ENCODE data around the gene CSNK1A1L. TPM values are rescaled to one million over a fixed set of nuclear protein-coding genes. Genes with fewer than 3 reads are reported as not detected.

The CSNK1A1L gene
- total and polyA plus RNA-seq, 2 donors (not counting 3 experiments of a cell fraction or from before 2014, with no cell fraction given): not detected

- Histone ChIP-seq H2AFZ (ENCODE audit: low read depth, low read length) (no peak overlapping the region), H3K4me3 (replicated peaks in 1 of 3; ENCODE audit: insufficient read depth in 1 of 3, low read depth in 1 of 3, low read length in 3 of 3) (no peak overlapping the region), H3K27me3 (ENCODE audit: control insufficient read depth in 2 of 2, insufficient read depth in 2 of 2, low read length in 2 of 2) (no peaks in the 10 kb centered on the region), H3K9me1 (replicated peaks; ENCODE audit: control insufficient read depth, extremely low read depth, insufficient read depth, low read length) (no peaks in the 10 kb centered on the region), H3K27ac (ENCODE audit: insufficient read depth, low read depth, low read length) (no peak overlapping the region), H3K4me2 (ENCODE audit: insufficient read depth, low read length) (no peak overlapping the region), H3K9me3 (replicated peaks; ENCODE audit: control insufficient read depth, insufficient read depth, low read length) (no peaks in the 10 kb centered on the region), H3K4me1 (ENCODE audit: control insufficient read depth, extremely low read depth, insufficient read depth, low read length) (peaks cover 32% of the 10 kb centered on the region), H3K36me3 (ENCODE audit: control insufficient read depth in 2 of 2, extremely low read depth in 1 of 2, insufficient read depth in 2 of 2, low read length in 2 of 2) (no peaks in the 10 kb centered on the region), H3K9ac (replicated peaks; ENCODE audit: extremely low read depth, insufficient read depth, low read length) (no peak overlapping the region), H4K20me1 (replicated peaks; ENCODE audit: control insufficient read depth, extremely low read depth, insufficient read depth, low read length) (no peaks in the 10 kb centered on the region), H3K79me2 (ENCODE audit: control insufficient read depth, insufficient read depth, low read length) (no peaks in the 10 kb centered on the region)
- FAIRE-seq: no peak
- dilution Hi-C loops (cut with MboI; ENCODE audit: extremely low pct_ligation_motif_present, low sequenced_read_pairs): no loop called here
- BruUV-seq (replicated peaks): no TSS peak
- ChIA-PET CTCF (no interaction called here), POLR2A (no interaction called here)
- no peak for TF ChIP-seq MAX (IDR thresholded peaks at IDR 0.05; ENCODE audit: insufficient read depth, insufficient read length)
- TF ChIP-seq JUN (IDR thresholded peaks at IDR 0.05; ENCODE audit: borderline replicate concordance, insufficient read depth, insufficient read length, low read depth): no peak
- TF ChIP-seq CTCF (IDR thresholded peaks at IDR 0.05; ENCODE audit: extremely low read depth in 1 of 2, insufficient read depth in 1 of 2, low read depth in 1 of 2, low read length in 2 of 2): peak; percentile 10 to 26
- no peak for TF ChIP-seq FOS (IDR thresholded peaks at IDR 0.05; ENCODE audit: borderline replicate concordance, insufficient read depth, low read length)
- no peak for DNase-seq (ENCODE audit: low read depth, low spot score)
- intact Hi-C loops (cut with micrococcal nuclease): no loop called here
Observed at GRCh38 chr13:37138169-37138568, 32.7 kb upstream of the CSNK1A1L start.

- no TSS peak for BruUV-seq (replicated peaks)
- Histone ChIP-seq H3K9me1 (replicated peaks; ENCODE audit: control insufficient read depth, extremely low read depth, insufficient read depth, low read length) (no peaks in the 10 kb centered on the region), H3K27ac (ENCODE audit: insufficient read depth, low read depth, low read length) (peak overlapping the region; percentile 17), H3K36me3 (ENCODE audit: control insufficient read depth in 2 of 2, extremely low read depth in 1 of 2, insufficient read depth in 2 of 2, low read length in 2 of 2) (no peaks in the 10 kb centered on the region), H3K4me1 (ENCODE audit: control insufficient read depth, extremely low read depth, insufficient read depth, low read length) (peaks cover 35% of the 10 kb centered on the region), H3K4me2 (ENCODE audit: insufficient read depth, low read length) (no peak overlapping the region), H4K20me1 (replicated peaks; ENCODE audit: control insufficient read depth, extremely low read depth, insufficient read depth, low read length) (no peaks in the 10 kb centered on the region), H3K9ac (replicated peaks; ENCODE audit: extremely low read depth, insufficient read depth, low read length) (no peak overlapping the region), H3K79me2 (ENCODE audit: control insufficient read depth, insufficient read depth, low read length) (no peaks in the 10 kb centered on the region), H3K4me3 (replicated peaks in 1 of 3; ENCODE audit: insufficient read depth in 1 of 3, low read depth in 1 of 3, low read length in 3 of 3) (no peak overlapping the region), H3K9me3 (replicated peaks; ENCODE audit: control insufficient read depth, insufficient read depth, low read length) (no peaks in the 10 kb centered on the region), H2AFZ (ENCODE audit: low read depth, low read length) (no peak overlapping the region), H3K27me3 (ENCODE audit: control insufficient read depth in 2 of 2, insufficient read depth in 2 of 2, low read length in 2 of 2) (no peaks in the 10 kb centered on the region)
- ChIA-PET POLR2A (no interaction called here), CTCF (interaction anchor here (0.9 to 1.4 kb wide), 4 partner anchors 9 to 58 kb away, joined by 3 to 5 read pairs (median 4); no protein-coding TSS in a partner anchor)
- intact Hi-C loops (cut with micrococcal nuclease): no loop called here
- FAIRE-seq (no peak), DNase-seq (ENCODE audit: low read depth, low spot score) (no peak)
- TF ChIP-seq POLR2AphosphoS5 (IDR thresholded peaks at IDR 0.05; ENCODE audit: insufficient read depth, low read depth, low read length) (no peak), CTCF (IDR thresholded peaks at IDR 0.05; ENCODE audit: extremely low read depth in 1 of 2, insufficient read depth in 1 of 2, low read depth in 1 of 2, low read length in 2 of 2) (no peak), POLR2A (IDR thresholded peaks at IDR 0.05; ENCODE audit: low read depth, low read length) (no peak), GATA2 (IDR thresholded peaks at IDR 0.05; ENCODE audit: insufficient read depth, insufficient read length, low read depth, low read length) (no peak), MYC (IDR thresholded peaks at IDR 0.05; ENCODE audit: low read depth, low read length) (no peak), EZH2 (IDR thresholded peaks at IDR 0.05; ENCODE audit: borderline replicate concordance, low read depth, low read length, severe bottlenecking) (no peak), FOS (IDR thresholded peaks at IDR 0.05; ENCODE audit: borderline replicate concordance, insufficient read depth, low read length) (no peak), JUN (IDR thresholded peaks at IDR 0.05; ENCODE audit: borderline replicate concordance, insufficient read depth, insufficient read length, low read depth) (no peak), MAX (IDR thresholded peaks at IDR 0.05; ENCODE audit: insufficient read depth, insufficient read length) (no peak)
- dilution Hi-C loops (cut with MboI; ENCODE audit: extremely low pct_ligation_motif_present, low sequenced_read_pairs): no loop called here
Observed at GRCh38 chr13:37136633-37137032, 31.2 kb upstream of the CSNK1A1L start.

All from endothelial cell of umbilical vein (primary cell).